ENCODE data around the gene TRIM40. TPM values are rescaled to one million over a fixed set of nuclear protein-coding genes. Genes with fewer than 3 reads are reported as not detected.

The TRIM40 gene
- total and polyA plus RNA-seq, 4 donors: 0.08 to 0.20 TPM; not detected in 2

- Histone ChIP-seq H3K9me3 (ENCODE audit: control insufficient read depth in 4 of 4, insufficient read depth in 3 of 4, low read length in 3 of 4) (no peaks in the 10 kb centered on the region), H3K27me3 (ENCODE audit: control insufficient read depth in 3 of 3, insufficient read depth in 3 of 3, low read length in 2 of 3) (peaks cover 0 to 31% (median 0%) of the 10 kb centered on the region in 3 donors), H3K4me1 (ENCODE audit: control insufficient read depth in 5 of 5, insufficient read depth in 5 of 5, low read length in 5 of 5) (peaks cover 0 to 3% (median 0%) of the 10 kb centered on the region in 5 donors), H3K9ac (ENCODE audit: insufficient read depth in 1 of 2, low read length in 2 of 2) (no peak overlapping the region), H3K4me3 (no peak overlapping the region), H3K36me3 (ENCODE audit: control insufficient read depth in 4 of 4, insufficient read depth in 4 of 4, low read length in 4 of 4) (no peaks in the 10 kb centered on the region), H3K27ac (ENCODE audit: low read depth in 1 of 2, low read length in 1 of 2) (no peak overlapping the region)
- ATAC-seq (ENCODE audit: insufficient read depth, low FRiP score) (no peak), DNase-seq (no peak)
- 89% methylated on average over 17 of the region's 17 CpGs for WGBS, 2 donors
- TF ChIP-seq CTCF (IDR thresholded peaks at IDR 0.05; ENCODE audit: control extremely low read depth, extremely low read depth): no peak
Observed at GRCh38 chr6:30160008-30160784, 24.3 kb downstream of the TRIM40 start.

GRCh38 chr6:30160785-30161531 lies 25.0 kb downstream of the TRIM40 start, which contains the start of gene TRIM10:
Gene TRIM10 (minus strand): TSS chr6:30161211. CDS start chr6:30160858, 353 bp downstream.
- Histone ChIP-seq H3K4me3 (no peak within 1 kb of the TSS), H3K36me3 (ENCODE audit: control insufficient read depth in 4 of 4, insufficient read depth in 4 of 4, low read length in 4 of 4) (no peaks in the 10 kb centered on the region), H3K27me3 (ENCODE audit: control insufficient read depth in 3 of 3, insufficient read depth in 3 of 3, low read length in 2 of 3) (peaks cover 0 to 25% (median 0%) of the 10 kb centered on the region in 3 donors), H3K27ac (ENCODE audit: low read depth in 1 of 2, low read length in 1 of 2) (no peak within 1 kb of the TSS), H3K4me1 (ENCODE audit: control insufficient read depth in 5 of 5, insufficient read depth in 5 of 5, low read length in 5 of 5) (peaks cover 0 to 3% (median 0%) of the 10 kb centered on the region in 5 donors), H3K9me3 (ENCODE audit: control insufficient read depth in 4 of 4, insufficient read depth in 3 of 4, low read length in 3 of 4) (no peaks in the 10 kb centered on the region), H3K9ac (ENCODE audit: insufficient read depth in 1 of 2, low read length in 2 of 2) (no peak within 1 kb of the TSS)
- no peak for DNase-seq
- no peak for ATAC-seq (ENCODE audit: insufficient read depth, low FRiP score)
- 72 to 86% methylated on average over 4 of the region's 4 CpGs for WGBS, 2 donors
- no peak for TF ChIP-seq CTCF (IDR thresholded peaks at IDR 0.05; ENCODE audit: control extremely low read depth, extremely low read depth)

GRCh38 chr6:30162265-30163089 lies 26.5 kb downstream of the TRIM40 start:
- no peak overlapping the region for H3K9ac ChIP-seq (ENCODE audit: insufficient read depth in 1 of 2, low read length in 2 of 2)
- no peak for ATAC-seq (ENCODE audit: insufficient read depth, low FRiP score)
- H3K4me3 ChIP-seq: no peak overlapping the region

More at GRCh38 chr6:30162265-30163089, 26.5 kb downstream of the TRIM40 start:
- DNase-seq: no peak
- Histone ChIP-seq H3K36me3 (ENCODE audit: control insufficient read depth in 4 of 4, insufficient read depth in 4 of 4, low read length in 4 of 4) (no peaks in the 10 kb centered on the region), H3K27me3 (ENCODE audit: control insufficient read depth in 3 of 3, insufficient read depth in 3 of 3, low read length in 2 of 3) (peaks cover 0 to 27% (median 5%) of the 10 kb centered on the region in 3 donors), H3K27ac (ENCODE audit: low read depth in 1 of 2, low read length in 1 of 2) (no peak overlapping the region), H3K9me3 (ENCODE audit: control insufficient read depth in 4 of 4, insufficient read depth in 3 of 4, low read length in 3 of 4) (no peaks in the 10 kb centered on the region), H3K4me1 (ENCODE audit: control insufficient read depth in 5 of 5, insufficient read depth in 5 of 5, low read length in 5 of 5) (peaks cover 0 to 1% (median 0%) of the 10 kb centered on the region in 5 donors)
- WGBS, 2 donors: 82 to 85% methylated on average over 12 of the region's 12 CpGs
- no peak for TF ChIP-seq CTCF (IDR thresholded peaks at IDR 0.05; ENCODE audit: control extremely low read depth, extremely low read depth)
